Liver (tissue), 9 donors: ENCODE data around the gene CENPC. TPM values are rescaled to one million over a fixed set of nuclear protein-coding genes. Genes with fewer than 3 reads are reported as not detected.
"Not testable (repeated sequence)": the region's sequence is repeated elsewhere in the genome, so short reads cannot be mapped to it uniquely, and the experiment has no call there.

Source experiments
- DNase-seq: peaks from one replicate; pipeline ENCODE4 v3.0.0-alpha.2; 2017; ENCODE audit warnings: low spot score
- H3K27ac ChIP-seq, 2 donors: one replicate each; pipeline ENCODE4 v1.7.0; 2013; ENCODE audit warnings: inconsistent platforms in 2 of 2, low read length in 2 of 2, control low read depth in 1 of 2, low read depth in 1 of 2, mild to moderate bottlenecking in 1 of 2
- H3K27me3 ChIP-seq, 4 donors: one replicate each; pipeline versions ENCODE4 v1.6.1 to v1.7.0; 2013; ENCODE audit warnings: low read length in 3 of 4, inconsistent platforms in 1 of 4, mild to moderate bottlenecking in 1 of 4, moderate library complexity in 1 of 4; ENCODE audit not compliant: control insufficient read depth in 4 of 4, insufficient read depth in 4 of 4
- H3K36me3 ChIP-seq, 4 donors: one replicate each; pipeline versions ENCODE4 v1.6.1 to v1.7.0; 2013; ENCODE audit warnings: low read length in 3 of 4, mild to moderate bottlenecking in 3 of 4, low read depth in 1 of 4, moderate library complexity in 1 of 4; ENCODE audit not compliant: control insufficient read depth in 4 of 4, insufficient read depth in 3 of 4
- H3K4me1 ChIP-seq, 4 donors: one replicate each; pipeline versions ENCODE4 v1.6.1 to v1.7.0; 2013; ENCODE audit warnings: low read length in 3 of 4, mild to moderate bottlenecking in 3 of 4, moderate library complexity in 1 of 4; ENCODE audit not compliant: control insufficient read depth in 4 of 4, insufficient read depth in 4 of 4
- H3K4me3 ChIP-seq, 3 donors: one replicate each; pipeline versions ENCODE4 v1.6.1 to v1.7.0; 2013; ENCODE audit warnings: low read length in 3 of 3, control low read depth in 1 of 3, low read depth in 1 of 3, mild to moderate bottlenecking in 1 of 3
- H3K9ac ChIP-seq, 2 donors: one replicate each; pipeline ENCODE4 v1.7.0; 2013; ENCODE audit warnings: low read length in 2 of 2, mild to moderate bottlenecking in 2 of 2, moderate library complexity in 2 of 2, control low read depth in 1 of 2, low read depth in 1 of 2
- H3K9me3 ChIP-seq, 4 donors: one replicate each; pipeline versions ENCODE4 v1.6.1 to v1.7.0; 2013; ENCODE audit warnings: low read length in 3 of 4; ENCODE audit not compliant: control insufficient read depth in 4 of 4
- ATF3 ChIP-seq: IDR thresholded peaks from 2 replicates; pipeline ENCODE4 v1.6.1; 2016; ENCODE audit warnings: antibody characterized with exemption
- CTCF ChIP-seq: fragments of 150-350 bp; IDR thresholded peaks from 2 replicates; pipeline ENCODE4 v1.5.1; 2017; ENCODE audit warnings: improper control_type of control experiment, low read depth, low read length; ENCODE audit not compliant: missing input control
- EGR1 ChIP-seq, 2 donors: IDR thresholded peaks; 2 replicates each; pipeline ENCODE4 v1.6.1; 2016 to 2018; ENCODE audit warnings: antibody characterized with exemption in 2 of 2, low read depth in 2 of 2
- FOXA2 ChIP-seq: IDR thresholded peaks from 2 replicates; pipeline ENCODE4 v1.6.1; 2016; ENCODE audit warnings: antibody characterized with exemption
- JUND ChIP-seq, 2 donors: IDR thresholded peaks; 2 replicates each; pipeline ENCODE4 v1.6.1; 2016; ENCODE audit warnings: antibody characterized with exemption in 2 of 2
- MAX ChIP-seq: IDR thresholded peaks from 2 replicates; pipeline ENCODE4 v1.6.1; 2016; ENCODE audit warnings: antibody characterized with exemption
- NR2F2 ChIP-seq: IDR thresholded peaks from 2 replicates; pipeline ENCODE4 v1.6.1; 2016; ENCODE audit warnings: antibody characterized with exemption
- RAD21 ChIP-seq, 2 donors: IDR thresholded peaks; 2 replicates each; pipeline ENCODE4 v1.6.1; 2016; ENCODE audit warnings: antibody characterized with exemption in 2 of 2, mild to moderate bottlenecking in 2 of 2
- REST ChIP-seq: IDR thresholded peaks from 2 replicates; pipeline ENCODE4 v1.6.1; 2016; ENCODE audit warnings: antibody characterized with exemption, mild to moderate bottlenecking
- SP1 ChIP-seq: IDR thresholded peaks from 2 replicates; pipeline ENCODE4 v1.6.1; 2018; ENCODE audit warnings: antibody characterized with exemption, mild to moderate bottlenecking
- TAF1 ChIP-seq: conservative IDR thresholded peaks from 2 replicates; pipeline ENCODE4 v1.6.1; 2016; ENCODE audit warnings: antibody characterized with exemption, mild to moderate bottlenecking
- YY1 ChIP-seq: IDR thresholded peaks from 2 replicates; pipeline ENCODE4 v1.6.1; 2016; ENCODE audit warnings: antibody characterized with exemption, mild to moderate bottlenecking
- ZBTB33 ChIP-seq: IDR thresholded peaks from 2 replicates; pipeline ENCODE4 v1.6.1; 2016; ENCODE audit warnings: antibody characterized with exemption
- WGBS: extraction: QIAGEN DNeasy Blood & Tissue Kit; methylation state at CpG from one replicate; pipeline ENCODE4 v1.1.7; 2013; 5-methylcytosine and 5-hydroxymethylcytosine counted together
- polyA plus RNA-seq, 2 donors: library from polyadenylated mRNA; stranded (reverse) in 1 of 2; unstranded in 1 of 2; fragments of 200-250 nt in 1 of 2; fragments of >200 nt in 1 of 2; fragmentation: Nextera tagmentation in 1 of 2; extraction: Ambion mirVana in 1 of 2; gene quantifications; one replicate each; pipeline versions ENCODE4 v1.2.1 to v1.2.3, GENCODE V29; 2013 to 2015
- total RNA-seq, 2 donors: library from RNA; depleted of rRNA; stranded (reverse); fragments of >200 nt; gene quantifications; one replicate each; pipeline ENCODE4 v1.2.3, GENCODE V29; 2014
- donor health status: healthy.
- donor health status: healthy.
- donor health status: healthy.
- donor health status: healthy.
- donor health status: healthy.

CENPC gene
- total and polyA plus RNA-seq, 4 donors = 1.9 to 14.9 (median 9.6) TPM

GRCh38 chr4:67555447-67555846, 10.1 kb upstream of the CENPC start:
- no peak overlapping the region for H3K9ac ChIP-seq
- no peak for DNase-seq
- peaks cover 0 to 2% (median 0%) of the 10 kb centered on the region in 4 donors for H3K27me3 ChIP-seq
- no peak overlapping the region for H3K4me3 ChIP-seq
- TF ChIP-seq MAX (no peak), YY1 (no peak), TAF1 (no peak), ATF3 (no peak), ZBTB33 (no peak), SP1 (no peak), REST (no peak)
- no peaks in the 10 kb centered on the region for H3K36me3 ChIP-seq
- no peaks in the 10 kb centered on the region for H3K4me1 ChIP-seq
- 64% methylated on average over 3 of the region's 3 CpGs for WGBS
- H3K27ac ChIP-seq = no peak overlapping the region
- H3K9me3 ChIP-seq = no peaks in the 10 kb centered on the region

- Histone ChIP-seq H3K36me3 (no peaks in the 10 kb centered on the region), H3K27me3 (peaks cover 0 to 2% (median 0%) of the 10 kb centered on the region in 4 donors), H3K9me3 (no peaks in the 10 kb centered on the region), H3K27ac (no peak overlapping the region), H3K9ac (no peak overlapping the region), H3K4me3 (no peak overlapping the region), H3K4me1 (no peaks in the 10 kb centered on the region)
- 85% methylated on average over 3 of the region's 3 CpGs for WGBS
- no peak for DNase-seq
- no peak for TF ChIP-seq CTCF
- no peak for TF ChIP-seq RAD21 (IDR thresholded peaks at IDR 0.05)
- TF ChIP-seq ZBTB33 = no peak
- no peak for TF ChIP-seq SP1
- no peak for TF ChIP-seq FOXA2
- TF ChIP-seq EGR1 (IDR thresholded peaks at IDR 0.05; ENCODE audit: low read depth in 2 of 2) = no peak
- TF ChIP-seq ATF3 = no peak
- no peak for TF ChIP-seq NR2F2
- TF ChIP-seq JUND (IDR thresholded peaks at IDR 0.05) = no peak
Measured at GRCh38 chr4:67554096-67554495, 8.8 kb upstream of the CENPC start.

GRCh38 chr4:67552146-67552792, 7.0 kb upstream of the CENPC start:
- not testable (repeated sequence) for H3K9me3 ChIP-seq, H3K27ac ChIP-seq, H3K9ac ChIP-seq, DNase-seq, H3K27me3 ChIP-seq, H3K4me3 ChIP-seq, H3K36me3 ChIP-seq, H3K4me1 ChIP-seq
- 76% methylated on average over 4 of the region's 4 CpGs for WGBS
